AG09319 (cell line): Measurements from ENCODE around the gene SLC66A1.

Source experiments
- DNase-seq: peaks from one replicate; pipeline ENCODE4 v3.0.0-alpha.2; 2010; ENCODE audit warnings: low read depth; ENCODE audit errors: extremely low read depth
- TF ChIP-seq, protein P1 (sequence below): IDR thresholded peaks from 2 replicates; pipeline ENCODE4 v1.5.1; 2011; ENCODE audit warnings: low read depth, mild to moderate bottlenecking, inconsistent platforms, low read length, moderate library complexity

Gene SLC66A1

DNA sequence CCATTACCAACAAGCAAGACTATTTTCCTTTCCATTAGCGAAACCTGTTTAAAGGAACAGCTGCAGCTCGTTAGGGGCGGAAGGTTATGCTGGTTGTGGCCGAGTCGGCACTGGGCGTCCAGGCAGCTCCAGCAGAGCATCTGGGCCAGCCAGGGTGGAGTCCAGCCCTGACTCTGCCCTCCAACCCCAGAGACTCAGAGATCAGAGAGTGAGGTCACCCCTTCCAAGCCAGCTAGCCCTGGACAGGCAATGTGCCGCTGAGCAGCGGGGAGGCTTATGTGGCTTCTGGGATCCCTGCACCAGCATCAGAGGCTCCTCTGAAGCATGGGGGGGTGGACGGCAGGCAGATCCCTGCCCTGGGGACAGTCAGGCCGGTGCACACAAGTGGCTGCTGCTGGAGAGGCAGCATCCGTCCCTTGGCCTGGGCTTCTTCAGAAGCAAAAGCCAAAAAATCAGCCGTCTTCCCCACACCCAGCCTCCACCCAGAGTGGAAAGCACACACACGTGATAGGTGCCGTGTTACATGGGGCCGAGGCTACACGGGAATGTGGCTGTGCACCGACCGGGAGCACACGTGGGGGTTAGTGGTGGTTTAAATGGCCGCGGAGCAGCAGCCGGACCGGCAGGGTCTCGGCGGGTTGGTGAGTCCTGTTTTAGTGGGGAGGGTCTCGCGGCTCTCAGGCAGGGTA lies 30.1 kb downstream of the SLC66A1 start:
- TF ChIP-seq, protein P1, sequence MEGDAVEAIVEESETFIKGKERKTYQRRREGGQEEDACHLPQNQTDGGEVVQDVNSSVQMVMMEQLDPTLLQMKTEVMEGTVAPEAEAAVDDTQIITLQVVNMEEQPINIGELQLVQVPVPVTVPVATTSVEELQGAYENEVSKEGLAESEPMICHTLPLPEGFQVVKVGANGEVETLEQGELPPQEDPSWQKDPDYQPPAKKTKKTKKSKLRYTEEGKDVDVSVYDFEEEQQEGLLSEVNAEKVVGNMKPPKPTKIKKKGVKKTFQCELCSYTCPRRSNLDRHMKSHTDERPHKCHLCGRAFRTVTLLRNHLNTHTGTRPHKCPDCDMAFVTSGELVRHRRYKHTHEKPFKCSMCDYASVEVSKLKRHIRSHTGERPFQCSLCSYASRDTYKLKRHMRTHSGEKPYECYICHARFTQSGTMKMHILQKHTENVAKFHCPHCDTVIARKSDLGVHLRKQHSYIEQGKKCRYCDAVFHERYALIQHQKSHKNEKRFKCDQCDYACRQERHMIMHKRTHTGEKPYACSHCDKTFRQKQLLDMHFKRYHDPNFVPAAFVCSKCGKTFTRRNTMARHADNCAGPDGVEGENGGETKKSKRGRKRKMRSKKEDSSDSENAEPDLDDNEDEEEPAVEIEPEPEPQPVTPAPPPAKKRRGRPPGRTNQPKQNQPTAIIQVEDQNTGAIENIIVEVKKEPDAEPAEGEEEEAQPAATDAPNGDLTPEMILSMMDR = no peak

DNA sequence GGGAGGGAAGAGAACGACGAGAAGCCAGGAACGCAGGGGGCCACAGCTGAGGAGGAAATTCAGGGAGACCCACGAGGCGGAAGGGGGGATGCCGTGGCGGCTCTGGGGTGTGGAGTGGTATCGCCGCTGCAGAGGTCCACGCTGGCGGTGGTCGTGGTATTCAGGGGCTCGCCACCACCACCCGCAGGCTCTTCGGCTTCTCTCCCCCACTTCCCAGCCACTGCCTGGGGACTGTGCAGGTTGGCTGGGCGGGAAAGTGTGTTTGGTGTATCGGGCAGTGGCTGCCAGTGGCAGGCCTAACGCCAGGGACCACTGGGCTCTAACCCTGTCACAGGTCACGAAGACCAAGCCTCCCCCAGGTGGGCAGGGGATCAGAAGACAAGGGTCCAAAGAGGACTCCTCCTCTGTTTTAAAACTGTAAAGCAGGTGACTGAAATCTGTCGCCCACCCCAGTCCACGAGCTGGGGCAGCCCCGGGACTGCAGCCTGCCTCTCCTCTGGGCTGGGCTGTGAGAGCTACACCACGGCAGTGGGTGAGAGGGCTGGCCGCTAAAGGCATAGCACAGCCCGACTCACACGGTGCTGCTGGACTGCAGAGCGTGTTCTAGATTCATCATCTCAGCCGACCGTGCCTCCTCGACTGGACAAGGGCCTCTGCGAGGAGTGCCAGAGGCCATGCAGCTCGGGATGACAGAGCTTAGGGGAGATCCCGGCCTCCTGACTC lies 30.9 kb downstream of the SLC66A1 start:
- TF ChIP-seq, protein P1 = no peak
- no peak for DNase-seq

More for the DNA sequence above, 30.1 kb downstream of the SLC66A1 start:
- DNase-seq = no peak

DNA sequence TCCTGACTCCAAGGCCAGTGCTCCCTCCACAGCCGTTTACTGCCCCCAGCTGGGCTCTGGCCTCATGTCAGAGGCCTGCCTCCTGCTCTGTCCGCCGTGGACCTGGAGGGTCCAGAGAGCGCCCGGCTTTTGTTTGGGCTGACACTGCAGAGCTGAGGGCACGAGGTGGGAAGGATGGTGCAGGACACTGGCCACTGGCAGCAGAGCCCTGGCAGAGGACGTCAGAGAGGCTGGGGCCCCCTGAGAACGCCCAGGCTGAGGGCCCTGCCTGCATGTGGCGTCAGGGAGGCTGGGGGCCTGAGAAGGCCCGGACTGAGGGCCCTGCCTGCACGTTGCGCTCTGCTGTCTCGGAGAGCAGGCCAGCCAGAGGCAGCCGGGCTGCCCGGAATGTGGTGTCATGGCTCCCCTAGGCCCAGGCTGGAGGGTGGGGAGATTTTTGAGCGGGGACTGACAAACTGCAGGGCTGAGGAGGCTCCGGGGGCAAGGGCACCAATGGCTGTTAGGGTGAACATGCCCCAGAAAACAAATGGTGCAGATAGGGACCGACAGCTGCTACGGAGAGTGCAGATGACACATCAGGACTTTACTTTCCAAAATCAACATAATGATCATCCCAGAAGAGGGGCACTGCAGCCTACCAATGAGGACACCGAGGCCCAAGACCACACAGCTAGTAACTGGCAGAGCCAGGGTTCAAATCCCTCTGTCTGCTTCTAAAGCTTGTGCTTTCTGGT lies 31.7 kb downstream of the SLC66A1 start:
- no peak for DNase-seq

GRCh38 chr1:19344372-19344810 lies 32.3 kb downstream of the SLC66A1 start:
- TF ChIP-seq, protein P1 = peak; percentile 90
- no peak for DNase-seq

More for the DNA sequence above, 31.7 kb downstream of the SLC66A1 start:
- TF ChIP-seq, protein P1 = no peak

DNA sequence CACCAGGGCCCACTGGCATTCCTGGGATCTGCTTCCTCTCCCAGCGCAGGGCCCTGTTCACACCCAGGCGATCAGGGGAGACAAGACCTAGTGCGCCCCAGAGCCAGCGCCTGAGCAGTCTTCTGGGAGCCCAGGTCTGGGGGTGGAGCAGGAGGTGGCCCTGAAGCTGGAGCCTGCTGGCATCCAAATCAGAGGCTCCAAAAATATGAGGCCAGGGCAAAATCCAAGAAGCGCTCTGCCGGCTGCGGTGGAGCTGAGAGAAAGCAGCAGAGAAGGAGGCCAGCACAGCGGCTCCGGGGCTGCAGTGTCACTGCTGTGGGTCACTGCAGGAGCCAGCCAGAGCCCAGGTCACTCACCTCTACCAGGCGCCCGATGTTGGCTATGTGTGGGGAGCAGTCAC lies 32.7 kb downstream of the SLC66A1 start:
- no peak for DNase-seq
- TF ChIP-seq, protein P1 = no peak

GRCh38 chr1:19345391-19345790 lies 33.3 kb downstream of the SLC66A1 start:
- TF ChIP-seq, protein P1 = no peak
- DNase-seq = no peak

DNA sequence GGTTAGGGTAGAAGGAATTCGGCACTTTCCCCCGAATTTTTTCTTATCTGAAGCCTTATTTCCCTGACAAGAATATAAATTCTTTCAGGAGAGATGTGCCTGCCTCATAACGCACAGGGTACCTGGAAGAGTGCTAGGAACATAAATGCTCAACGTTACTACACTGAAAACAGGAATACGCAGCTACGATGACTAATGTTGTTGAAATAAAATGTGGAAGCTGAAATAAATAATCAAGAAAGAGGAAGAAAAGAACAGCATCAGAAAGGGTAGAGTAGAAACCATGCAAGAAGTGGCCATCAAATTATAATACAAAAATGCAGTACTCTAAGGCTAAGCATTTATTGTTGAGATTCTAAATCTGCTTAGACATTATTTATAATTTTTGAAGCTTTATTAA lies 33.9 kb downstream of the SLC66A1 start:
- no peak for DNase-seq
- TF ChIP-seq, protein P1 = no peak
